Astrocyte of the cerebellum (primary cell): ENCODE measurements around the gene MYH11.

Experiments
- DNase-seq: peaks from one replicate; pipeline ENCODE4 v3.0.0-alpha.2; 2011; ENCODE audit warnings: low read depth
- H3K4me3 ChIP-seq: 2 replicates; pipeline ENCODE4 v1.5.1; 2011; ENCODE audit warnings: mild to moderate bottlenecking, low read depth, low read length, moderate library complexity
- CTCF ChIP-seq: IDR thresholded peaks from 2 replicates; pipeline ENCODE4 v1.5.1; 2012; ENCODE audit warnings: low read length, low read depth, moderate library complexity, mild to moderate bottlenecking; ENCODE audit errors: missing control alignments
- in situ Hi-C: cut with HindIII; loops from 2 replicates; pipeline ENCODE4 v1.10.0; 2017; ENCODE audit warnings: low sequenced_read_pairs

MYH11 gene

GRCh38 chr16:15856901-15857698, at the start of gene MYH11:
MYH11 (minus strand) TSS chr16:15857028; CDS start chr16:15838252, 18,776 bp downstream.
- DNase-seq: no peak
- no peak for TF ChIP-seq CTCF
- in situ Hi-C loops: no loop called here
- peak within 1 kb of the TSS; percentile 39 for H3K4me3 ChIP-seq

GRCh38 chr16:15906439-15906838, 49.6 kb upstream of the MYH11 start:
- TF ChIP-seq CTCF: no peak
- no peak overlapping the region for H3K4me3 ChIP-seq
- no peak for DNase-seq
- in situ Hi-C loops: no loop called here

GRCh38 chr16:15903960-15904359, 47.1 kb upstream of the MYH11 start:
- in situ Hi-C loops: no loop called here
- TF ChIP-seq CTCF: no peak

GRCh38 chr16:15900901-15901500, 44.2 kb upstream of the MYH11 start:
- TF ChIP-seq CTCF: no peak
- in situ Hi-C loops: no loop called here
- DNase-seq: no peak
- no peak overlapping the region for H3K4me3 ChIP-seq

More at GRCh38 chr16:15903960-15904359, 47.1 kb upstream of the MYH11 start:
- no peak for DNase-seq
- H3K4me3 ChIP-seq: no peak overlapping the region

- H3K4me3 ChIP-seq: no peak overlapping the region
- no peak for DNase-seq
- in situ Hi-C loops: no loop called here
- no peak for TF ChIP-seq CTCF
Observed at GRCh38 chr16:15900357-15900756, 43.5 kb upstream of the MYH11 start.

- no peak for TF ChIP-seq CTCF
- in situ Hi-C loops: loop anchor here (25.0 kb wide), 1 partner anchor 88 kb away; no protein-coding TSS in a partner anchor
- peak; percentile 96 for DNase-seq
- H3K4me3 ChIP-seq: no peak overlapping the region
Observed at GRCh38 chr16:15899538-15900100, 42.8 kb upstream of the MYH11 start.
